Ovary (tissue), 3 donors: Measurements from ENCODE around the gene TYW1.
"Not testable (repeated sequence)": the region's sequence is repeated elsewhere in the genome, so short reads cannot be mapped to it uniquely, and the experiment has no call there.

Experiments used
- EP300 ChIP-seq: sonication (generic); formaldehyde crosslinking; IDR thresholded peaks from one replicate; pipeline ENCODE4 v1.6.1; 2017; ENCODE audit warnings: antibody characterized with exemption
- POLR2A ChIP-seq: fragments of 450-650 bp; IDR thresholded peaks from one replicate; pipeline ENCODE4 v1.6.1; 2017; ENCODE audit warnings: antibody characterized with exemption, mild to moderate bottlenecking, moderate library complexity
- TF ChIP-seq, protein P1 (sequence below), 3 donors: fragments of 450-650 bp in 2 of 3; fragments of 200-600 bp in 1 of 3; IDR thresholded peaks; one replicate each; pipeline versions ENCODE4 v1.5.1 to v1.8.0; 2016 to 2022; ENCODE audit warnings: antibody characterized with exemption in 3 of 3, mild to moderate bottlenecking in 1 of 3
- donor health status: DM: no; HTN: no; CAD: no.

DNA sequence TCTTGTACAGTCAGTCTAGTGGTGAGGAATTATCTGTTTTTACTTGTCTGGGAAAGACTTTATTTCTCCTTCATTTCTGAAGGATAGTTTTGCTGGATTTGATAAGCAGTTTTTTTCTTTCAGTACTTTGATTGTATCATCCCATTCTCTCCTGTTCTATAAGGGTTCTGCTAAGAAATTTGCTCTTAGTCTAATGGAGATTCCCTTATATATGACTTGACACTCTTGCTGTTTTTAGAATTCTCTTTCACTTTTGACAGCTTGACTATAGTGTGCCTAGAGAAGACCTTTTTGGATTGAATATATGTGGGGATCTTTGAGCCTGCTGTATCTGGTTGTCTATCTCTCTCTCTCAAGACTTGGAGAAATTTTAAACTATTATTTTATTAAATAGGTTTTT, 157.7 kb downstream of the TYW1 start:
- TF ChIP-seq, protein P1, sequence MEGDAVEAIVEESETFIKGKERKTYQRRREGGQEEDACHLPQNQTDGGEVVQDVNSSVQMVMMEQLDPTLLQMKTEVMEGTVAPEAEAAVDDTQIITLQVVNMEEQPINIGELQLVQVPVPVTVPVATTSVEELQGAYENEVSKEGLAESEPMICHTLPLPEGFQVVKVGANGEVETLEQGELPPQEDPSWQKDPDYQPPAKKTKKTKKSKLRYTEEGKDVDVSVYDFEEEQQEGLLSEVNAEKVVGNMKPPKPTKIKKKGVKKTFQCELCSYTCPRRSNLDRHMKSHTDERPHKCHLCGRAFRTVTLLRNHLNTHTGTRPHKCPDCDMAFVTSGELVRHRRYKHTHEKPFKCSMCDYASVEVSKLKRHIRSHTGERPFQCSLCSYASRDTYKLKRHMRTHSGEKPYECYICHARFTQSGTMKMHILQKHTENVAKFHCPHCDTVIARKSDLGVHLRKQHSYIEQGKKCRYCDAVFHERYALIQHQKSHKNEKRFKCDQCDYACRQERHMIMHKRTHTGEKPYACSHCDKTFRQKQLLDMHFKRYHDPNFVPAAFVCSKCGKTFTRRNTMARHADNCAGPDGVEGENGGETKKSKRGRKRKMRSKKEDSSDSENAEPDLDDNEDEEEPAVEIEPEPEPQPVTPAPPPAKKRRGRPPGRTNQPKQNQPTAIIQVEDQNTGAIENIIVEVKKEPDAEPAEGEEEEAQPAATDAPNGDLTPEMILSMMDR (IDR thresholded peaks at IDR 0.05) = not testable (repeated sequence)
- not testable (repeated sequence) for TF ChIP-seq POLR2A, EP300
